Activated CD8-positive, alpha-beta T cell treated with anti-CD3 and anti-CD28 coated beads, Interleukin-2, amount 10 ng/mL, durations not matched to agents 7 days and 5 days (primary cell): Measurements from ENCODE around the gene UBL4A. TPM values are rescaled to one million over a fixed set of nuclear protein-coding genes. Genes with fewer than 3 reads are reported as not detected.
A peak's percentile ranks its signal among the peaks of the same experiment; 100 is the strongest.

Experiments
- ATAC-seq: fragments of 150-1000 bp; cut with Tn5 transposase; one replicate; pipeline ENCODE4 v1.10.0; 2021; ENCODE audit warnings: moderate library complexity
- CTCF ChIA-PET: fragments of 350-600 bp; sonication (Branson Sonifier 250); formaldehyde crosslinking; loops from one replicate; lab custom pipeline; 2021; ENCODE audit warnings: antibody characterized with exemption; lab: Charles Lee
- POLR2A ChIA-PET: fragments of 350-600 bp; sonication (Branson Sonifier 250); formaldehyde crosslinking; loops from one replicate; lab custom pipeline; 2021; ENCODE audit warnings: antibody characterized with exemption; lab: Charles Lee
- DNase-seq: peaks from one replicate; pipeline ENCODE4 v3.0.0-alpha.2; 2020
- H3K27ac Mint-ChIP-seq: one replicate; pipeline ENCODE4 v1.8.0; 2021; ENCODE audit warnings: mild to moderate bottlenecking, mixed read lengths
- H3K27me3 Mint-ChIP-seq: one replicate; pipeline ENCODE4 v1.8.0; 2021; ENCODE audit warnings: low read depth, mixed read lengths
- H3K36me3 Mint-ChIP-seq: one replicate; pipeline ENCODE4 v1.8.0; 2021; ENCODE audit warnings: low read depth, mixed read lengths
- H3K4me1 Mint-ChIP-seq: one replicate; pipeline ENCODE4 v1.8.0; 2021; ENCODE audit warnings: low read depth, mixed read lengths
- H3K4me3 Mint-ChIP-seq: one replicate; pipeline ENCODE4 v1.8.0; 2021; ENCODE audit warnings: mild to moderate bottlenecking, mixed read lengths
- H3K9me3 Mint-ChIP-seq: one replicate; pipeline ENCODE4 v1.8.0; 2022; ENCODE audit warnings: mixed read lengths; ENCODE audit not compliant: insufficient read depth
- total RNA-seq, 2 experiments: library from RNA; stranded (reverse); gene quantifications; one replicate each; pipeline ENCODE4 v1.2.3, GENCODE V29; 2021

UBL4A gene
- total RNA-seq, 2 experiments from 2014 or later, result 52.1 to 54.0 TPM

DNA sequence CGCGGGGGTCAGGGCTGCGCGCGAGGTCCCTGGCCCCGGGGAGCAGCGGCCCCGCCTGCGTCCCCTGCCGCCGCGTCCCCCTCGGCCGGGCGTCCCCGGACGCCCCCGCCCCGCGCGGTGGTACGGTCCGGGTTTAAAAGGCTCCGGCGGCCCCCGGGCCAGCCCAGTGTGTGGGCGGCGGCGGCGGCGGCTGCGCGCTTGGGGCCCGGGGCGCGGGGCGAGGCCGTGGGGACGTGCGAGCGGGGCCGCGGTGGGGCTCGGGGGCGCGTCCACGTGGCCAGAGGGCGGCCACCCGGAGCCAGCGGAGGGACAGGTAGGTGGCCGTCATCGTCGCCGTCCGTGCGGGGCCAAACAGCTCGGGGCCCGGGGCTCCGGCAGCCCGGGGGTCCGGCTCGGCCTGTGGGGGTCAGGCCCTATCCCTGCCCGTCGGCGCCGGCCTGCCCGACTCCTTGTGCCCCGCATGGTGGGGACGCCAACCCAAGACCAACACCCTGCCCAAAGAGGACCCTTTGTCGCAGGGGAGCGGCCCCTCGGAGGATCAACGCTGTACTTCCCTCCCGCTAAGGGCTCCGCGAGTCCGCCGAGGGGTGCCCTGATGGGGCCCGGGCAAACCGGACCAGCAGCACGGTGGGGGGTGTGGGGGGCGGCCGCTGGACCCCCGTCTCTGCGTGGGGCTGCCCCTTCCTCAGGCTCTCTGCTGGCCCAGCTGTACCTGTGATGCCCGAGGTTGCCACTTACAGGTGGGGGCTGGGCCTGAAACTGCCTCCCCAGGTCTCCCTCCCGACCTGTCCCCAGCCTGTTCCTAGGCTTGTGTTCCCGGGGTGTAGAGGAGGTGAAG, 28.1 kb downstream of the UBL4A start, which contains the start of gene PLXNA3:
PLXNA3 (plus strand) TSS at position 166 of the 838 bp plus-strand sequence. CDS start 1,903 bp downstream, outside the sequence.
- CTCF ChIA-PET, result interaction anchor here (0.8 kb wide), 1 partner anchor 69 kb away, joined by 3 read pairs; no protein-coding TSS in a partner anchor
- ATAC-seq (peak; percentile 73), DNase-seq (peak; percentile 62)
- POLR2A ChIA-PET, result interaction anchor here (0.8 to 1.4 kb wide), 6 partner anchors 19 to 570 kb away, joined by 3 to 7 read pairs (median 3); partner anchors contain the start of genes SLC10A3 and TAFAZZIN
- Mint-ChIP-seq H3K27ac (peak within 1 kb of the TSS; percentile 96), H3K4me1 (peaks cover 18% of the 10 kb centered on the region), H3K9me3 (no peaks in the 10 kb centered on the region), H3K27me3 (no peaks in the 10 kb centered on the region), H3K36me3 (peaks cover 9% of the 10 kb centered on the region), H3K4me3 (peak within 1 kb of the TSS; percentile 91)

GRCh38 chrX:154457491-154458115, 28.8 kb downstream of the UBL4A start:
- peak overlapping the region; percentile 96 for H3K27ac Mint-ChIP-seq
- POLR2A ChIA-PET, result interaction anchor here (0.8 to 0.9 kb wide), 3 partner anchors 33 to 571 kb away, joined by 3 read pairs; partner anchors contain the start of gene SLC10A3
- peak overlapping the region; percentile 91 for H3K4me3 Mint-ChIP-seq
- H3K27me3 Mint-ChIP-seq, result no peaks in the 10 kb centered on the region
- H3K9me3 Mint-ChIP-seq, result no peaks in the 10 kb centered on the region
- DNase-seq (peak; percentile 63), ATAC-seq (peak; percentile 68)
- peaks cover 9% of the 10 kb centered on the region for H3K36me3 Mint-ChIP-seq
- CTCF ChIA-PET, result no interaction called here
- H3K4me1 Mint-ChIP-seq, result peaks cover 18% of the 10 kb centered on the region

GRCh38 chrX:154452823-154453222, 33.6 kb downstream of the UBL4A start:
- Mint-ChIP-seq H3K9me3 (no peaks in the 10 kb centered on the region), H3K4me1 (peaks cover 5% of the 10 kb centered on the region), H3K4me3 (no peak overlapping the region), H3K27ac (no peak overlapping the region), H3K36me3 (peaks cover 4% of the 10 kb centered on the region), H3K27me3 (no peaks in the 10 kb centered on the region)
- ChIA-PET POLR2A (no interaction called here), CTCF (no interaction called here)
- ATAC-seq (no peak), DNase-seq (no peak)

DNA sequence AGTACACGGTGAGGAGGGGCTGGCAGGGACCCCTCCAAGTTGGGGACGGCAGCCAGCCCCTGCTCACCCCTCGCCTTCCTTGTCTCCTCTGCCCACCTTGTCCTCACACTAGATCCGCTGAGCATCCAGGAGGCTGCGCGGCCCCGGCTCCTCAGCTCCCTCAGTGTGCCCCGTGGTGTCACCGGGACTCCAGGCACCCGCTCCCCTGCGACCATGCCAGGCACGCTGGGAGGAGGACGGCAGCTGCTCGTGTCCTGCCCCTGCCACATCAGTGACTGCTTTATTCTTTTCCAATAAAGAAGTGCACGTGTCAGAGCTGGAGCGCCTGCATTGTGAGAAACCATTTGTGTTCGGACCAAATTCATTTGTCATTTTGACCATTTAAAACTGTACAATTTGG, 36.1 kb downstream of the UBL4A start:
- ATAC-seq (no peak), DNase-seq (no peak)
- H3K4me1 Mint-ChIP-seq, result peaks cover 7% of the 10 kb centered on the region
- H3K27ac Mint-ChIP-seq, result no peak overlapping the region
- H3K27me3 Mint-ChIP-seq, result no peaks in the 10 kb centered on the region
- POLR2A ChIA-PET, result no interaction called here
- CTCF ChIA-PET, result no interaction called here
- no peak overlapping the region for H3K4me3 Mint-ChIP-seq
- no peaks in the 10 kb centered on the region for H3K9me3 Mint-ChIP-seq
- peaks cover 12% of the 10 kb centered on the region for H3K36me3 Mint-ChIP-seq

DNA sequence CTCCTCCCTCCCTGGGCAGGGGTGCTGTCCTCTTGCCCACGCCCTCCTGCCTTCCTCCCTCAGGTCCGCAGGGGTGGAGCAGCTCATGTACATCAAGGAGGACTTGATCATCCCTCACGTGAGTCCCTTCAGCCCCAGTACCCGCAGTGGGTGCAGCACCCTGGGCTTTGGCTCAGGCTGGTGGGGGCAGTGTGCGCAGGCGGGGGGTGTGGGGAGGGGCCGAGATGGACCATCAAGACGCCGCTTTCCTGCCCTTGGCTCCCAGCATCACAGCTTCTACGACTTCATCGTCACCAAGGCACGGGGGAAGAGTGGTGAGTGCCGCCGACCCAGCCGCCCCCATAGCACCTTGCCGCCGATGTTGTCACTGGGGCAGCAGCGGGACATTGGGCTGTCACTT, 36.8 kb downstream of the UBL4A start:
- Mint-ChIP-seq H3K27me3 (no peaks in the 10 kb centered on the region), H3K4me3 (no peak overlapping the region), H3K27ac (no peak overlapping the region), H3K4me1 (peaks cover 7% of the 10 kb centered on the region), H3K36me3 (peaks cover 12% of the 10 kb centered on the region), H3K9me3 (no peaks in the 10 kb centered on the region)
- CTCF ChIA-PET, result interaction anchor here (0.6 kb wide), 1 partner anchor 31 kb away, joined by 3 read pairs; no protein-coding TSS in a partner anchor
- ATAC-seq (no peak), DNase-seq (no peak)
- POLR2A ChIA-PET, result no interaction called here

GRCh38 chrX:154448484-154448883, 37.9 kb downstream of the UBL4A start:
- ATAC-seq, result no peak
- Mint-ChIP-seq H3K9me3 (no peaks in the 10 kb centered on the region), H3K27ac (no peak overlapping the region), H3K36me3 (peaks cover 12% of the 10 kb centered on the region), H3K27me3 (no peaks in the 10 kb centered on the region), H3K4me1 (peaks cover 8% of the 10 kb centered on the region), H3K4me3 (no peak overlapping the region)
- CTCF ChIA-PET, result no interaction called here
- no peak for DNase-seq
- POLR2A ChIA-PET, result no interaction called here

GRCh38 chrX:154446430-154446829, 40.0 kb downstream of the UBL4A start:
- H3K4me1 Mint-ChIP-seq, result peaks cover 17% of the 10 kb centered on the region
- H3K27ac Mint-ChIP-seq, result no peak overlapping the region
- no peak for ATAC-seq
- H3K4me3 Mint-ChIP-seq, result no peak overlapping the region
- POLR2A ChIA-PET, result no interaction called here
- peaks cover 13% of the 10 kb centered on the region for H3K36me3 Mint-ChIP-seq
- DNase-seq, result no peak
- CTCF ChIA-PET, result no interaction called here
- no peaks in the 10 kb centered on the region for H3K27me3 Mint-ChIP-seq
- H3K9me3 Mint-ChIP-seq, result no peaks in the 10 kb centered on the region

GRCh38 chrX:154445776-154446175, 40.6 kb downstream of the UBL4A start:
- Mint-ChIP-seq H3K27me3 (no peaks in the 10 kb centered on the region), H3K27ac (no peak overlapping the region), H3K9me3 (no peaks in the 10 kb centered on the region), H3K4me1 (peaks cover 18% of the 10 kb centered on the region), H3K4me3 (no peak overlapping the region), H3K36me3 (peaks cover 17% of the 10 kb centered on the region)
- POLR2A ChIA-PET, result interaction anchor here (1.4 kb wide), 1 partner anchor 18 kb away, joined by 3 read pairs; the partner anchor contains the start of gene ATP6AP1
- CTCF ChIA-PET, result no interaction called here
- no peak for ATAC-seq
- DNase-seq, result no peak

GRCh38 chrX:154444755-154445246, 41.6 kb downstream of the UBL4A start:
- Mint-ChIP-seq H3K9me3 (no peaks in the 10 kb centered on the region), H3K36me3 (peaks cover 22% of the 10 kb centered on the region), H3K4me1 (peaks cover 23% of the 10 kb centered on the region), H3K4me3 (peak overlapping the region; percentile 53), H3K27me3 (no peaks in the 10 kb centered on the region), H3K27ac (peak overlapping the region; percentile 43)
- DNase-seq (no peak), ATAC-seq (no peak)
- POLR2A ChIA-PET, result interaction anchor here (1.0 to 1.4 kb wide), 2 partner anchors 17 to 45 kb away, joined by 3 to 4 read pairs; partner anchors contain the start of gene ATP6AP1
- CTCF ChIA-PET, result no interaction called here

DNA sequence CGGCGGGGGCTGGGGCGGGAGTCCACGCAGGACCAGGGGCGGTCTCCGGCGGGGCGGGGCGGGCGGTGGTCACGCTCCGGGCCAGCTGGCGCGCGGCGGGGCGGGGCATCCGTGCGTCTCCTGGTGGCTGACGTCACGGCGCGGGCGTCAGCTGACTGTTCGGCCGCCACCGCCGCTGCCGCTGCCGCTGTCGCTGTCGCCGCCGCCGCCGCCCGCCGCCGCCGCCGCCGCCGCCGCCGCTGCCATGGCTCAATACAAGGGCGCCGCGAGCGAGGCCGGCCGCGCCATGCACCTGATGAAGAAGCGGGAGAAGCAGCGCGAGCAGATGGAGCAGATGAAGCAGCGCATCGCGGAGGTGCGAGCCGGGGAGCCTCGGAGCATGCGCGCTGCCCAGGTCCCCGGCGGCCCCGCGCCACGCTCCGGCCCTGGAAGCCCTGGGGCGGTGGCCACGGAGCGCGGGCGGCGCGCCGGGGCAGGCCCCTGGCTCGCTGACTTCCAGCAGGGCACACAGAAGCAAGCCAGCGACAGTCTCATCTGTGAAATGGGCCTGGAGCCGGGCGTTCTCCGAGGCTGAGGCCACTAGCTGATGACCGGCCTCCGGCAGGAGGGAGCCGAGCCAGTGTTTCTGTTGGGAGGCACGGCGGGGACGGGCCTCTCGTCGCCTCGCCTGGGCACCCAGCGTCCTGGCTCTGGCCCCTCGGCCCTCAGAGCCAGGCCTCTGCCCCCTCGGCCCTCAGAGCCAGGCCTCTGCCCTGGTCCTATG, 42.2 kb downstream of the UBL4A start, which contains the start of gene FAM50A:
FAM50A (plus strand) TSS at position 150 of the 763 bp plus-strand sequence; CDS start at position 245, 95 bp downstream.
- ChIA-PET CTCF (no interaction called here), POLR2A (interaction anchor here (0.6 to 1.0 kb wide), 2 partner anchors 15 to 46 kb away, joined by 3 to 4 read pairs; no protein-coding TSS in a partner anchor)
- H3K4me1 Mint-ChIP-seq, result peaks cover 23% of the 10 kb centered on the region
- H3K4me3 Mint-ChIP-seq, result peak within 1 kb of the TSS; percentile 63
- H3K9me3 Mint-ChIP-seq, result no peaks in the 10 kb centered on the region
- ATAC-seq, result peak; percentile 80
- peak; percentile 76 for DNase-seq
- no peaks in the 10 kb centered on the region for H3K27me3 Mint-ChIP-seq
- H3K36me3 Mint-ChIP-seq, result peaks cover 23% of the 10 kb centered on the region
- peak within 1 kb of the TSS; percentile 77 for H3K27ac Mint-ChIP-seq

- Mint-ChIP-seq H3K36me3 (peaks cover 26% of the 10 kb centered on the region), H3K27me3 (no peaks in the 10 kb centered on the region), H3K4me3 (peak overlapping the region; percentile 63), H3K9me3 (no peaks in the 10 kb centered on the region), H3K27ac (peak overlapping the region; percentile 77), H3K4me1 (peaks cover 24% of the 10 kb centered on the region)
- ChIA-PET CTCF (no interaction called here), POLR2A (interaction anchor here (0.6 kb wide), 1 partner anchor 15 kb away, joined by 3 read pairs; no protein-coding TSS in a partner anchor)
- no peak for DNase-seq
- peak; percentile 18 for ATAC-seq
These were observed 42.9 kb downstream of the UBL4A start for GRCh38 chrX:154443479-154443910.
